SH-SY5Y (cell line): ENCODE data around the gene LRRTM2.

Experiments used
- GATA2 ChIP-seq: IDR thresholded peaks from 2 replicates; pipeline ENCODE4 v1.6.1; 2011; ENCODE audit warnings: mild to moderate bottlenecking, low read depth, low read length
- GATA3 ChIP-seq: IDR thresholded peaks from 2 replicates; pipeline ENCODE4 v1.6.1; 2011; ENCODE audit warnings: low read depth, mild to moderate bottlenecking, low read length, moderate library complexity

DNA sequence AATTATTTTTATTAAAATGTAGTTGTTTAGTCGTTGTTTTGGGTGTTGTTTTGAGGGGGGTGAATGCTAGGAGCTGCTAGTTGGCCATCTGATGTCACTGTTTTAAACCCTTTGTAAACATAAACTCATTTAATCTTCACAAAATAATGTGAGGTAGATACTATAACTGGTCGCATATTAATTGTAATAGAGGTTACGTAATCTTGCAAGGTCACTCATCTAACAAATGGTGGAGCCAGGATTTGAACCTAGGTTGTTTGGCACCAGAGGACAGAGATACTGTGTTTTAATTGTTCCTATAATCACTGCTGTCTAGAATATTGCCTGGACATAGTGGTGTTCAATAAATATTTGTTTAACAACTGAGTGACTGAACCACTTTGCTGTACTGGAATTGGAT is 54.4 kb downstream of the LRRTM2 start:
- TF ChIP-seq GATA3 = no peak
- TF ChIP-seq GATA2 = no peak
